HepG2 (cell line): Measurements from ENCODE around the gene MBIP. TPM values are rescaled to one million over a fixed set of nuclear protein-coding genes. Genes with fewer than 3 reads are reported as not detected.

Source experiments
- BATF2 ChIP-seq: sonication (generic); formaldehyde crosslinking; IDR thresholded peaks from 2 replicates; pipeline ENCODE4 v1.8.0; 2022; ENCODE audit warnings: mild to moderate bottlenecking, missing genetic modification reagents, moderate library complexity
- BCLAF1 ChIP-seq: fragments of 450-650 bp; IDR thresholded peaks from 2 replicates; pipeline ENCODE4 v1.6.1; 2017; ENCODE audit warnings: mild to moderate bottlenecking
- IRF1 ChIP-seq: sonication (generic); formaldehyde crosslinking; IDR thresholded peaks from 2 replicates; pipeline ENCODE4 v1.4.0; 2020; ENCODE audit warnings: low read depth, mild to moderate bottlenecking, missing genetic modification reagents
- IRX3 ChIP-seq: sonication (generic); formaldehyde crosslinking; IDR thresholded peaks from 2 replicates; pipeline ENCODE4 v1.8.1; 2023; ENCODE audit warnings: mild to moderate bottlenecking, low read depth, missing genetic modification reagents, borderline replicate concordance
- PRPF4 ChIP-seq: fragments of 200-400 bp; formaldehyde crosslinking; IDR thresholded peaks from 2 replicates; pipeline ENCODE4 v1.6.1; 2016; ENCODE audit warnings: low read length, low read depth; ENCODE audit not compliant: poor library complexity, severe bottlenecking
- RNF2 ChIP-seq: fragments of 450-650 bp; conservative IDR thresholded peaks from 2 replicates; pipeline ENCODE4 v1.6.1; 2016; ENCODE audit warnings: low read depth
- SIN3A ChIP-seq: IDR thresholded peaks from 2 replicates; pipeline ENCODE4 v1.6.1; 2011; ENCODE audit warnings: low read depth, mild to moderate bottlenecking, control low read depth, low read length, borderline replicate concordance
- ZNF10 ChIP-seq: sonication (generic); formaldehyde crosslinking; IDR thresholded peaks from 2 replicates; pipeline ENCODE4 v1.4.0; 2020; ENCODE audit warnings: mild to moderate bottlenecking, low read depth, missing genetic modification reagents, borderline replicate concordance
- ZNF12 ChIP-seq: sonication (generic); formaldehyde crosslinking; IDR thresholded peaks from 2 replicates; pipeline ENCODE4 v1.5.0; 2020; ENCODE audit warnings: missing genetic modification reagents
- ZNF136 ChIP-seq: sonication (generic); formaldehyde crosslinking; IDR thresholded peaks from 2 replicates; pipeline ENCODE4 v1.8.1; 2022; ENCODE audit warnings: low read depth, mild to moderate bottlenecking, moderate library complexity, missing genetic modification reagents
- ZNF253 ChIP-seq: sonication (generic); formaldehyde crosslinking; IDR thresholded peaks from 2 replicates; pipeline ENCODE4 v1.8.0; 2022; ENCODE audit warnings: mild to moderate bottlenecking, missing genetic modification reagents, borderline replicate concordance
- ZNF318 ChIP-seq: sonication (generic); formaldehyde crosslinking; IDR thresholded peaks from 2 replicates; pipeline ENCODE4 v1.4.0; 2020; ENCODE audit warnings: mild to moderate bottlenecking, missing genetic modification reagents
- ZNF44 ChIP-seq: sonication (generic); formaldehyde crosslinking; IDR thresholded peaks from 2 replicates; pipeline ENCODE4 v1.5.1; 2020; ENCODE audit warnings: mild to moderate bottlenecking, missing genetic modification reagents
- ZNF446 ChIP-seq: sonication (generic); formaldehyde crosslinking; IDR thresholded peaks from 2 replicates; pipeline ENCODE4 v1.5.0; 2020; ENCODE audit warnings: mild to moderate bottlenecking, missing genetic modification reagents
- ZNF496 ChIP-seq: sonication (generic); formaldehyde crosslinking; IDR thresholded peaks from 2 replicates; pipeline ENCODE4 v1.8.1; 2023; ENCODE audit warnings: mild to moderate bottlenecking, moderate library complexity, missing genetic modification reagents; ENCODE audit not compliant: insufficient replicate concordance
- ZNF737 ChIP-seq: sonication (generic); formaldehyde crosslinking; IDR thresholded peaks from 2 replicates; pipeline ENCODE4 v1.5.0; 2020; ENCODE audit warnings: missing genetic modification reagents, mild to moderate bottlenecking, borderline replicate concordance
- polyA plus RNA-seq, 8 experiments: library from polyadenylated mRNA; depleted of rRNA in 3 of 8; stranded (reverse) in 7 of 8; unstranded in 1 of 8; fragments of >200 nt; fragmentation: Illumina TruSeq in 4 of 8; extraction: Trizol in 4 of 8; gene quantifications; 2 replicates each; pipeline versions ENCODE4 v1.2.1 to v1.2.3, GENCODE V29; 2011 to 2016; ENCODE audit warnings: low read depth in 4 of 8, missing spikeins in 1 of 8, mixed read lengths in 1 of 8; ENCODE audit not compliant: insufficient read depth in 1 of 8
- total RNA-seq, 5 experiments: library from RNA; depleted of rRNA; stranded (reverse); fragments of >200 nt; fragmentation: Illumina TruSeq; extraction: Trizol; gene quantifications; 2 replicates each; pipeline ENCODE4 v1.2.3, GENCODE V29; 2016; ENCODE audit warnings: low read depth in 1 of 5

Gene MBIP
- total and polyA plus RNA-seq, 2 of the 13 experiments (the other 11 are each of a cell fraction or from before 2014, with no cell fraction given), result 48.1 to 48.6 TPM

GRCh38 chr14:36319899-36320199 is 588 bp downstream of the MBIP start (continued):
- no peak for TF ChIP-seq ZNF318
- no peak for TF ChIP-seq ZNF12
- TF ChIP-seq ZNF253 (CRISPR knock-in tag), result no peak
- no peak for TF ChIP-seq ZNF446
- TF ChIP-seq ZNF496 (CRISPR knock-in tag), result no peak
- TF ChIP-seq ZNF44 (CRISPR knock-in tag), result no peak
- TF ChIP-seq BATF2 (CRISPR knock-in tag), result no peak
- no peak for TF ChIP-seq ZNF737 (CRISPR knock-in tag)
- no peak for TF ChIP-seq ZNF10 (CRISPR knock-in tag)
- no peak for TF ChIP-seq RNF2
- no peak for TF ChIP-seq IRF1 (CRISPR knock-in tag)
- 0 out of 2 replicates have a peak, but pooled peaks have one; percentile 1 for TF ChIP-seq ZNF136 (CRISPR knock-in tag)
- TF ChIP-seq BCLAF1, result no peak
- TF ChIP-seq IRX3 (CRISPR knock-in tag), result no peak
- TF ChIP-seq SIN3A, result peak; percentile 89; the same call in 1 of the 2 replicates
- no peak for TF ChIP-seq PRPF4
